Measurements from ENCODE around the gene LRRC14B. TPM values are rescaled to one million over a fixed set of nuclear protein-coding genes. Genes with fewer than 3 reads are reported as not detected.
"Not testable (repeated sequence)": the region's sequence is repeated elsewhere in the genome, so short reads cannot be mapped to it uniquely, and the experiment has no call there.

Gene LRRC14B
- total and polyA plus RNA-seq, 2 donors = 0.58 TPM; not detected in 1

DNA sequence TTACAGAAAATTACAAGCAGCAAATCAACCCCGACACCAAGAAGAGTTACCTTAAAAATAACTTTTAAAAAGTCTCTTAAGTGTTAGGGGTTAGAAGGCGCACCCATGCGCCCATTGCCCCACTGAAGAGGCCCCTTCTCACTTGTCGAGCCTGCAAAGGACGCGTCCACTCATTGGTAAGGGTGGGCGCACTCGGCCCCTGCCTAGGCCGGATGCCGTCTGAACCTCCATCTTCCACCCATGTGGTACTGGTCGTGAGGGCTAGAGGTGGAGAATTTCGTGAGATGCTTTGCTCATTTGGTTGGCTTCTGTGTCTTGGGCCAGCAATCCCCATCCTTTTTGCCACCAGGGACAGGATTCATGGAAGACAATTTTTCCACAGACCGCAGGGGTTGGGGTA is 27.5 kb upstream of the LRRC14B start:
- Histone ChIP-seq H3K4me1 (ENCODE audit: insufficient read depth) (no peaks in the 10 kb centered on the region), H3K4me3 (ENCODE audit: low read depth, low read length) (no peak overlapping the region), H3K27ac (ENCODE audit: low read depth) (no peak overlapping the region), H3K36me3 (ENCODE audit: insufficient read depth) (no peaks in the 10 kb centered on the region)
- WGBS = 80% methylated on average over 13 of the region's 13 CpGs
- DNase-seq (ENCODE audit: extremely low spot score) = no peak

DNA sequence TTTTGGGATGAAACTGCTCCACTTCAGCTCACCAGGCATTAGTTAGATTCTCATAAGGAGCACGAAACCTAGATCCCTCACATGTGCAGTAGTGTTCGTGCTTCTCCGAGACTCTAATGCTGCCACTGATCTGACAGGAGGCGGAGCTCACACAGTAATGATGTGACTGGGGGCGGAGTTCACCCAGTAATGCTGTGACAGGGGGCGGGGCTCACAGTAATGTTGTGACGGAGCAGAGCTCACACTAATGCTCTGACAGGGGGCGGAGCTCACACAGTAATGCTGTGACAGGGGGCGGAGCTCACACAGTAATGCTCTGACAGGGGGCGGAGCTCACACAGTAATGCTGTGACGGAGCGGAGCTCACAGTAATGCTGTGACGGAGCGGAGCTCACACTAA is 27.1 kb upstream of the LRRC14B start:
- no peak overlapping the region for H3K27ac ChIP-seq (ENCODE audit: low read depth)
- 77% methylated on average over 12 of the region's 14 CpGs for WGBS
- no peak overlapping the region for H3K4me3 ChIP-seq (ENCODE audit: low read depth, low read length)
- no peaks in the 10 kb centered on the region for H3K4me1 ChIP-seq (ENCODE audit: insufficient read depth)
- H3K36me3 ChIP-seq (ENCODE audit: insufficient read depth) = no peaks in the 10 kb centered on the region
- no peak for DNase-seq (ENCODE audit: extremely low spot score)

DNA sequence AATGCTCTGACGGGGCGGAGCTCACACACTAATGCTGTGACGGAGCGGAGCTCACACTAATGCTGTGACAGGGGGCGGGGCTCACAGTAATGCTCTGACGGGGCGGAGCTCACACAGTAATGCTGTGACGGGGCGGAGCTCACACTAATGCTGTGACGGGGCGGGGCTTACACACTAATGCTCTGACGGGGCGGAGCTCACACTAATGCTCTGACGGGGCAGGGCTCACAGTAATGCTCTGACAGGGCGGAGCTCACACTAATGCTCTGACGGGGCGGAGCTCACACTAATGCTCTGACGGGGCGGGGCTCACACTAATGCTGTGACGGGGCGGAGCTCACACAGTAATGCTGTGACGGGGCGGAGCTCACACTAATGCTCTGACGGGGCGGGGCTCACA is 26.5 kb upstream of the LRRC14B start:
- 90% methylated on average over 21 of the region's 25 CpGs for WGBS
- not testable (repeated sequence) for H3K4me1 ChIP-seq (ENCODE audit: insufficient read depth); H3K36me3 ChIP-seq (ENCODE audit: insufficient read depth); DNase-seq (ENCODE audit: extremely low spot score); H3K27ac ChIP-seq (ENCODE audit: low read depth); H3K4me3 ChIP-seq (ENCODE audit: low read depth, low read length)

DNA sequence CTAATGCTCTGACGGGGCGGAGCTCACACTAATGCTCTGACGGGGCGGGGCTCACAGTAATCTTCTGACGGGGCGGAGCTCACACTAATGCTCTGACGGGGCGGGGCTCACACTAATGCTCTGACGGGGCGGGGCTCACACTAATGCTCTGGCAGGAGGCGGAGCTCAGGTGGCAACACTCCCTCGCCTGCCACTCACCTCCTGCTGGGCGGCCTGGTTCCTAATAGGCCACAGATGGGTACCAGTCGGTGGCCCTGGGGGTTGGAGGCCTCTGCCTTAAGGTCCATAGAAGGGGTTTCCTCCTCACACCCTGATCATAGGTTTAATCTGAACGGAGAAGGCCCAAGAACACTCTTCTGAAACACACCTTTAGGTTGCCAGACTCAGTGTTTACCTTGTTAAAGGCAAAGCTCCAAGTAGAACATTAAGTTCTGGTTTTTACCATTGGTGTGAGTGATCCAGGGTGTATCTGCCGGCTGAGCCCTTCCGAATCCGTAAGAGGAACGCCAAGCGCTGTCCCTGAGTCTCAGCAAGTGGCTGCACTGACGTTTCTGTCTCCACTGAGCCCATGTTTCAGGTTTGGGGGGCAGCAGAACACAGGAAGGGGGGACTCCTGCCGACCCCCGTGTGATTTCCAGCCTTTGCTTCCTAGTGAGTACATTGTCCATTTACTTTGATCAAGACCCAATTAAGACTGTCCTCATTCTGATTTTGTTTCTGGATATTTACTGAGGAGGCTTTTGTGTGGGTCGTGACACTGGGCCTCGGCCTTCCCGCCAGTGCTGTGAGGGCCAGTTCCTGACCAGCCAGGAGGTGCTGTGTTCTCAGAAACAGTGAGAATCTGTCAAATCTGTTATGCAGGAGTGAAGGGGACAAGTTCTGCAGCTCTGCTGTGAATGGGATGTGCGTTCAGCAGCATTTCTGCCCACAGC is 24.6 kb upstream of the LRRC14B start:
- no peak for DNase-seq (ENCODE audit: extremely low spot score)
- Histone ChIP-seq H3K4me3 (ENCODE audit: low read depth, low read length) (no peak overlapping the region), H3K27ac (ENCODE audit: low read depth) (no peak overlapping the region), H3K4me1 (ENCODE audit: insufficient read depth) (no peaks in the 10 kb centered on the region), H3K36me3 (ENCODE audit: insufficient read depth) (no peaks in the 10 kb centered on the region)
- 90% methylated on average over 25 of the region's 27 CpGs for WGBS

DNA sequence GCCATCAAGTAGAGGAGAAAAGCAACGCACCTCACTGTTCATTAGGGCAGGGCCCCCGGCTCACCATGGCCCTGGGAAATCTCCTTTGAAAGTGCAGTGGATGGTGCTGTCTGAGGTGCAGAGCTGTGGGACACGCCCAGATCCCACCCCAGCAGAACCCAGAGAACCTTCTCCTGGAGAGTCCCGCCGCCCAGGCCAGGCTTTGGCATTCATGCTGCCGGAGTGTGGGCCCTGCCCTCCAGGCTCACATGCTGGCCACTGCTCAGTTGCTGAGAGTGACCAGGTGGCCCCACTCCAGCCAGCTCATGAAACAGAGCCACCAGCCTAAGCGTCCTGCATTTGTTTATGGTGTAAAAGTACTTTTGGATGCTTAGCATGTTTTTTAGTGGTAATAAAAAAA is 23.8 kb upstream of the LRRC14B start:
- no peak overlapping the region for H3K4me3 ChIP-seq (ENCODE audit: low read depth, low read length)
- H3K27ac ChIP-seq (ENCODE audit: low read depth) = no peak overlapping the region
- no peak for DNase-seq (ENCODE audit: extremely low spot score)
- no peaks in the 10 kb centered on the region for H3K36me3 ChIP-seq (ENCODE audit: insufficient read depth)
- 76% methylated on average over 7 of the region's 7 CpGs for WGBS
- no peaks in the 10 kb centered on the region for H3K4me1 ChIP-seq (ENCODE audit: insufficient read depth)

DNA sequence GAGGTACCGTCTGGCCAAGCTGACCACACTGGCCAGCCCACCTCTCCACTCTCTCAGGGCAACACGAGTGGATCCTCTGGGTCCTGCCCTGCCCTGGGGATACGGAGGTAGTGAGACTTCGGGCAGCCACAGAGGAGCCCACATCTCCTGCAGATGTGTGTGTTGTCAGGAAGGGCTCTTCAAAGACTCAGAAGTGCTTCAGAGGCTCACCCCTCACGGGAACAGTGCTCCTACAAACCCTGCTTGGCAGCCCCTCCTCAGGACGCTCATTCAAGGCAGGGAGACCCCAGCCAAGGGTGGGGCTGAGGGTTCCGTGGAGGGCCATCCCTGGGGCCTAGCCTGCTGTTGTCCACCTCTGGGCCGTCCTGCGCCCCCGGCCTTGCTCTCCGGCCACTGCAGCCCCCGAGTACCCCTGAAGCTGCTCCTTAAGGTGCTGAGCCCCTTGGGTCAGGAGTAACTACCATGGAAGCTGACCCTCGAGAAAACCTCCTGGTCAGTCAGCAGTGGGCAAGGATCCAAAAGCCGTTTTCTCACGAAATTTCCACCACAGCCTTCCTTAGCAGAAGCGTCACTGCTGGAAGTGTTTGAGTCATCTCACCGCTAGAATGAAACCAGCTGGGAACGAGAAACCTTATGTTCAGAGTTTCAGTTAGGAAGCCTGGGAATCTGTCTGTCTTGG is 23.2 kb upstream of the LRRC14B start:
- WGBS = 62% methylated on average over 18 of the region's 18 CpGs
- Histone ChIP-seq H3K27ac (ENCODE audit: low read depth) (no peak overlapping the region), H3K4me3 (ENCODE audit: low read depth, low read length) (no peak overlapping the region), H3K4me1 (ENCODE audit: insufficient read depth) (no peaks in the 10 kb centered on the region), H3K36me3 (ENCODE audit: insufficient read depth) (no peaks in the 10 kb centered on the region)
- DNase-seq (ENCODE audit: extremely low spot score) = no peak

DNA sequence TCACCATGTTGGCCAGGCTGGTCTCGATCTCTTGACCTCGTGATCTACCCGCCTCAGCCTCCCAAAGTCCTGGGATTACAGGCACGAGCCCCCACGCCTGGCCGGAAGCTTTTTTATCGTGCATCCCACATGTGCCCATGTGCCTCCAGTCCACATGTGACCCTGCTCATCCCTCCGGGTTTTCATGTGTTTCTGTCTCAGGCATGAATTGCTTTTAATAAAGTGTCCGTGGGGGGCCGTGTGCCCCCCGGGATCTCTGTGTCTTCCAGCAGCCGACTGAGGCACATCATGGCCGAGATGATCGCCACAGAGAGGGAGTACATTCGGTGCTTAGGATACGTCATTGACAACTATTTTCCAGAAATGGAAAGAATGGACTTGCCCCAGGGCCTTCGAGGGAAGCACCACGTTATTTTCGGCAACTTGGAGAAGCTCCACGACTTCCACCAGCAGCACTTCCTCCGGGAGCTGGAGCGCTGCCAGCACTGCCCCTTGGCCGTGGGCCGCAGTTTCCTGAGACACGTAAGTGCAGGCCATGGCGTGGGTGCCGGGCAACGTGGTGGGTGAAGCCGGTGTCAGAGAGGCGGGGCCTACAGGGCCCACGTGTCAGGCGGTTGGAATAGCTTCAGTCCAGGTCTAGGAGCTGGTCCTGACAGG is 22.1 kb upstream of the LRRC14B start:
- no peak overlapping the region for H3K27ac ChIP-seq (ENCODE audit: low read depth)
- H3K4me3 ChIP-seq (ENCODE audit: low read depth, low read length) = no peak overlapping the region
- WGBS = 70% methylated on average over 32 of the region's 32 CpGs
- H3K4me1 ChIP-seq (ENCODE audit: insufficient read depth) = no peaks in the 10 kb centered on the region
- no peak for DNase-seq (ENCODE audit: extremely low spot score)
- H3K36me3 ChIP-seq (ENCODE audit: insufficient read depth) = no peaks in the 10 kb centered on the region

DNA sequence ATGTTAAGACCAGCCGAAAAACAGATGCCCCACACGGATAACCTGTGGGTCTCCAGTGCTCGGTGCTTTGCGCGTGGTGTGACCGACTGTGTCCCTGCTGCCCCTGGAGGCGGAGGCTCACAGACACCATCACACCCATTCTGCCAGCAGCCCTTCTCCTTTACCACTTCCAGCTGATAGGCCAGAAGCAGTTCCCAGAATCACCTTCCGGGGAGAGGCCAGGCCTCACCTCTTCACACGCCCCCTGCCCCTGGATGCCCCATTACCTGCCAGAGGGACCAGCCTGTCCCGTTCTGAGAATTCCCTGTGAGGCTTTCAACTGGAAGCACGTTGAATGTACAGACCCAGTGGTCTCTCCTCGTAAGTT is 21.6 kb upstream of the LRRC14B start:
- no peak for DNase-seq (ENCODE audit: extremely low spot score)
- no peaks in the 10 kb centered on the region for H3K36me3 ChIP-seq (ENCODE audit: insufficient read depth)
- no peak overlapping the region for H3K4me3 ChIP-seq (ENCODE audit: low read depth, low read length)
- no peak overlapping the region for H3K27ac ChIP-seq (ENCODE audit: low read depth)
- no peaks in the 10 kb centered on the region for H3K4me1 ChIP-seq (ENCODE audit: insufficient read depth)
- 83% methylated on average over 12 of the region's 12 CpGs for WGBS

DNA sequence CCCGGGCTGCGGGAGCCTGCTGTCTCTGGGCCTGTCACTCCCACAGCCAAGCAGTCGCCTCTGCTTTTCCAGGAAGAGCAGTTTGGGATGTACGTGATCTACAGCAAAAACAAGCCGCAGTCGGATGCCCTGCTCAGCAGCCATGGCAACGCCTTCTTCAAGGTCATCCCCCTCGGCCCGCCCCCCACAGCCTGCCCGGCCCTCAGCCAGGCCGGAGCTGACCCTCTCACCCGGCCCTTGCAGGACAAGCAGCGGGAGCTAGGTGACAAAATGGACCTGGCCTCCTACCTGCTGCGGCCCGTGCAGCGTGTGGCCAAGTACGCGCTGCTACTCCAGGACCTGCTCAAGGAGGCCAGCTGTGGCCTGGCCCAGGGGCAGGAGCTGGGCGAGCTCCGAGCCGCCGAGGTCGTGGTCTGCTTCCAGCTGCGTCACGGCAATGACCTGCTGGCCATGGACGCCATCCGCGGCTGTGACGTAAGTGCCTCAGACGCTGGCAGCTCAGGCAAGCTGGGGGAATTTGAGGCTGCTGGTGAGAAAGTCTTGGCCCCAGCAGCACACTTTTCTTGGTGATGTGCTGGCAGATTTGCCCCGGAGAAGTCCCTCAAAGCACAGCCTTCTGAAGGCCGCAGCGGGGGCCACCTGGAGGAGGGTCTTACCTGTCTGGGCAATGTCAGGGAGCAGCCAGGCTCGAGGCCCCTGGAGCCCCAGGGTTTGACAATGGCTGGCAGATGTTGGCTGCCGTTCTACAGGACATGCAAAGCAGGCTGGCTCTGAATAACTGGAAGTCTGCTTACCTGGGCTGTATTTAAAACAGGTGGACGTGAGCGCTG is 20.1 kb upstream of the LRRC14B start:
- no peak overlapping the region for H3K27ac ChIP-seq (ENCODE audit: low read depth)
- DNase-seq (ENCODE audit: extremely low spot score) = no peak
- H3K4me3 ChIP-seq (ENCODE audit: low read depth, low read length) = no peak overlapping the region
- H3K4me1 ChIP-seq (ENCODE audit: insufficient read depth) = no peaks in the 10 kb centered on the region
- 81% methylated on average over 37 of the region's 37 CpGs for WGBS
- H3K36me3 ChIP-seq (ENCODE audit: insufficient read depth) = no peaks in the 10 kb centered on the region

DNA sequence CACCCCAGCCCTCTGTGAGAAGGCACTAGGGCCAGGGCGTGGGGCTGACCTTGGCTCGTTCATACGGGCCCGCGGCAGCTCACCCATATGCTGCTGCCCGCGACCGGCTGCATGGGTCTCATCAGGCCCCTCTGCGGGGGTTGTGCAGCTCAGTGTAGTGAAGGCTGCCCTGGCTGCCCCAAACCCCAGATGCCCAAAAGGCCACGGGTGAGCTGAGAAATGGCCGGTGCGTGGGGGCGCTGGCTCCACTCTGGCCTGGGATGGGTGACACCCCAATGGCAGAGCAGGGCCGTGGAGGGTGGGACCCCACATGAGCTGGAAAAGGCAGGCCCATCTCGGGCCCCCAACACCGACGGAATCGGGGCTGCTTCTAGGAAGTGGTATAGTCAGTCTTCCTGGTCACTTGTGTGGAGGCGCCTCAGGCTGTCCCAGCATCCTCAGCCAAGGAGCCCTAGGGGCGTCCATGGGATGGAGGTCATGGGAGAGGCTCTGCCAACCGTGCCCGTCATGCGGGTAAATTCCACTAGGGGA is 19.4 kb upstream of the LRRC14B start:
- DNase-seq (ENCODE audit: extremely low spot score) = no peak

DNA sequence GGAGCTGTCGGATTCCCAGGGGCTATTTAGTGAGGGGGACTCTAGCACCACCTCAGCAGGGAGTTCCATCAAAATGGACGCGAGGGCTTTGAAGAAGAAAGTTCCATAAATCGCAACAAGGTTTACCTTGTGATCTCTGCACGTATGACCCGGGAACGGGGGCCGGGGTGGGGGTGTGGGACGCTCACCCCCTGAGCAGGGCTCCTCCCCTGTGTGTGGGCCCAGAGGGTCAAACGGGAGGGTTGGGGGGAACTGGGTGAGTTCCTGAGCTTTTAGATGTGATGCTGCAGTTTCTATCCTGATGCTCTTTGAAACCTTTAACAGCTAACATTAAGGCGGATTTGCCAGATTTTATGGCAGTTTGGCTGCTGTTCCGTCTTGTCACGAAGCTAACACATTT is 18.9 kb upstream of the LRRC14B start:
- H3K27ac ChIP-seq (ENCODE audit: low read depth) = no peak overlapping the region

More for the DNA sequence above, 19.4 kb upstream of the LRRC14B start:
- H3K4me3 ChIP-seq (ENCODE audit: low read depth, low read length) = no peak overlapping the region
- WGBS = 90% methylated on average over 23 of the region's 23 CpGs
- no peak overlapping the region for H3K27ac ChIP-seq (ENCODE audit: low read depth)
- no peaks in the 10 kb centered on the region for H3K36me3 ChIP-seq (ENCODE audit: insufficient read depth)
- H3K4me1 ChIP-seq (ENCODE audit: insufficient read depth) = no peaks in the 10 kb centered on the region

DNA sequence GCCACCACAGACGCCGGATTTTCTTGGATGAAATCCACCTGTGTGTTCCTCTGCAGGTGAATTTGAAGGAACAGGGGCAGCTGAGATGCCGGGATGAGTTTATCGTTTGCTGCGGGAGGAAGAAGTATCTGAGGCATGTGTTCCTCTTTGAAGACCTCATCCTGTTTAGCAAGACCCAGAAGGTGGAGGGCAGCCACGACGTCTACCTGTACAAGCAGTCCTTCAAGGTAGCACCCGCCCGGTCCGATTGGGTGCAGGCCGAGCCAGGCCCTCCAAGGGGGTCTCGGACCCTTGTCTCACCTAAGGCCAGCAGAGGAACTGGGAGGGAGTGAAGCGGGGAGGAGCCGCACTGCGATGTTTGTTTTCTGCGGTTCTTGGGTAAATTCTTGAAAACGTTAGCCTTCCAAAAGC is 18.4 kb upstream of the LRRC14B start:
- Histone ChIP-seq H3K27ac (ENCODE audit: low read depth) (no peak overlapping the region), H3K4me3 (ENCODE audit: low read depth, low read length) (no peak overlapping the region), H3K4me1 (ENCODE audit: insufficient read depth) (no peaks in the 10 kb centered on the region), H3K36me3 (ENCODE audit: insufficient read depth) (no peaks in the 10 kb centered on the region)
- WGBS = 83% methylated on average over 17 of the region's 17 CpGs
- DNase-seq (ENCODE audit: extremely low spot score) = no peak

More for the DNA sequence above, 18.9 kb upstream of the LRRC14B start:
- 72% methylated on average over 13 of the region's 13 CpGs for WGBS
- no peaks in the 10 kb centered on the region for H3K36me3 ChIP-seq (ENCODE audit: insufficient read depth)
- no peak for DNase-seq (ENCODE audit: extremely low spot score)
- H3K4me3 ChIP-seq (ENCODE audit: low read depth, low read length) = no peak overlapping the region
- H3K4me1 ChIP-seq (ENCODE audit: insufficient read depth) = no peaks in the 10 kb centered on the region
